Sigmoid colon (tissue), 7 donors: ENCODE data around the gene USB1. TPM values are rescaled to one million over a fixed set of nuclear protein-coding genes. Genes with fewer than 3 reads are reported as not detected.

ENCODE experiments used
- DNase-seq: peaks from one replicate; pipeline ENCODE4 v3.0.0-alpha.2; 2019
- H3K27ac ChIP-seq, 4 donors: fragments of 200-600 bp; sonication (generic); one replicate each; pipeline ENCODE4 v1.5.1; 2016 to 2019; ENCODE audit warnings: mild to moderate bottlenecking in 1 of 4
- H3K27me3 ChIP-seq, 3 donors: fragments of 200-600 bp; sonication (generic); one replicate each; pipeline ENCODE4 v1.5.1; 2019; ENCODE audit warnings: mild to moderate bottlenecking in 1 of 3
- H3K36me3 ChIP-seq, 4 donors: fragments of 200-600 bp; sonication (generic); one replicate each; pipeline ENCODE4 v1.5.1; 2016 to 2019
- H3K4me1 ChIP-seq, 4 donors: fragments of 200-600 bp; sonication (generic); one replicate each; pipeline ENCODE4 v1.5.1; 2017 to 2019
- H3K4me3 ChIP-seq, 4 donors: fragments of 200-600 bp; sonication (generic); one replicate each; pipeline ENCODE4 v1.5.1; 2017 to 2019; ENCODE audit warnings: mild to moderate bottlenecking in 2 of 4, moderate library complexity in 1 of 4
- H3K9me3 ChIP-seq, 4 donors: fragments of 200-600 bp in 3 of 4; sonication (generic) in 3 of 4; one replicate each; pipeline versions ENCODE4 v1.5.1 to v1.6.1; 2013 to 2019
- CTCF ChIP-seq, 4 experiments: fragments of 450-650 bp in 3 of 4; fragments of 200-600 bp in 1 of 4; IDR thresholded peaks; one replicate each; pipeline ENCODE4 v1.5.1; 2016 to 2019; ENCODE audit warnings: antibody characterized with exemption in 4 of 4, mild to moderate bottlenecking in 3 of 4, moderate library complexity in 2 of 4
- EP300 ChIP-seq, 4 donors: sonication (generic); formaldehyde crosslinking; IDR thresholded peaks; one replicate each; pipeline ENCODE4 v1.6.1; 2017; ENCODE audit warnings: antibody characterized with exemption in 4 of 4
- POLR2A ChIP-seq, 2 donors: fragments of 450-650 bp; IDR thresholded peaks; one replicate each; pipeline ENCODE4 v1.6.1; 2016; ENCODE audit warnings: antibody characterized with exemption in 2 of 2, mild to moderate bottlenecking in 2 of 2, moderate library complexity in 2 of 2
- POLR2AphosphoS5 ChIP-seq, 4 donors: sonication (generic); formaldehyde crosslinking; IDR thresholded peaks; one replicate each; pipeline ENCODE4 v1.6.1; 2017; ENCODE audit warnings: antibody characterized with exemption in 4 of 4
- WGBS, 2 donors: extraction: QIAGEN DNeasy Blood & Tissue Kit; methylation state at CpG; one replicate each; pipeline ENCODE4 v1.1.7; 2013; 5-methylcytosine and 5-hydroxymethylcytosine counted together
- intact Hi-C: fragments of 100-400 bp; cut with DNase I; formaldehyde crosslinking; loops from one replicate; pipeline ENCODE4 v1.15.1; 2023
- polyA plus RNA-seq, 3 donors: library from polyadenylated mRNA; stranded (reverse); fragments of 200-250 nt; gene quantifications; one replicate each; pipeline ENCODE4 v1.2.3, GENCODE V29; 2013
- total RNA-seq, 4 donors: library from RNA; depleted of rRNA; stranded (reverse); fragments of >200 nt; gene quantifications; one replicate each; pipeline ENCODE4 v1.1.0, GENCODE V29; 2016
- donor health status: healthy with polysubstance abuse.
- donor health status: Bipolar disorder and iron deficiency.
- donor health status: healthy.

USB1 gene
- total and polyA plus RNA-seq, 7 donors = 19.9 to 44.9 (median 36.6) TPM

- no peak for DNase-seq
- WGBS, 2 donors = 83 to 86% methylated on average over 8 of the region's 8 CpGs
- Histone ChIP-seq H3K4me1 (no peaks in the 10 kb centered on the region), H3K4me3 (no peak overlapping the region), H3K9me3 (no peaks in the 10 kb centered on the region), H3K36me3 (no peaks in the 10 kb centered on the region), H3K27ac (no peak overlapping the region), H3K27me3 (no peaks in the 10 kb centered on the region)
- intact Hi-C loops = no loop called here
- TF ChIP-seq CTCF (IDR thresholded peaks at IDR 0.05) = no peak
- TF ChIP-seq EP300 (IDR thresholded peaks at IDR 0.05) = no peak
- TF ChIP-seq POLR2AphosphoS5 (IDR thresholded peaks at IDR 0.05) = no peak
- TF ChIP-seq POLR2A (IDR thresholded peaks at IDR 0.05) = no peak
Observed at GRCh38 chr16:57956270-57956808, 44.9 kb upstream of the USB1 start.

DNA sequence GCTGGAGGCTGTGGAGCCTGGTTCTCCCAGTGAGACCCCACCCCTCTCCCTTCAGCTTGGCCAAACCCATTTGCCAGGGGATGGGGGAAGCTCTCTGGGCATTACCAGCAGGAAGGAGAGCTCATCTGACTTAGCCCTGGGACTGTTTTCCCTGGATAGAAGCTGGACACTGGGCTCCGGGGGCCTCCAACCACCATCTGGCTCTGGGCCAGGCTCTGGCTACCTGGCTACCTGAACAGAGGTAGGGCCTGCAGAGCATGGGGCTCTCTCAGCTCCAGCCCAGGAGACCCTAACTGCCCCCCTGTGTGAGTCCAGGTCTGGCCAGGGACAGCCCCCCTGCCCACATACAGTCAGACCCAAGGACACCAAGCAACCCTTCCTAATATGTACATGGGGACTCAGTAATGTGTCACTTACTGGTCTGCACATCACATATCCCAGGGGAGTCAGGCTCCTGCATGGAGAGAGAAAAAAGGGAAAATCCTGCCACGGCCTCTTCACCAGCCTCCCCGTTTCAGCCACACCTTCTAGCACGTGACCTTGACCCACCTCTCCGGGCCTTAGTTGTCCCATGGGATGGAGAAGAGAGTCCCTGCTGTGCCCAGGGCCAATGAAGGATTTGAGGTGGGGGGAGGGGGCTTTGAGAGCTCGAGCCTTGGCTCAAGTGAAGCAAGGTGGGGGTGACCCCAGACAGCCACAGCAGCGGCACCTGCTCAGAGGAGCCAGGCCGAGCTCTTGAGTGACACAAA, 44.1 kb upstream of the USB1 start:
- TF ChIP-seq CTCF (IDR thresholded peaks at IDR 0.05) (no peak), EP300 (IDR thresholded peaks at IDR 0.05) (no peak), POLR2AphosphoS5 (IDR thresholded peaks at IDR 0.05) (no peak), POLR2A (IDR thresholded peaks at IDR 0.05) (no peak)
- Histone ChIP-seq H3K27ac (no peak overlapping the region), H3K9me3 (no peaks in the 10 kb centered on the region), H3K4me1 (no peaks in the 10 kb centered on the region), H3K27me3 (no peaks in the 10 kb centered on the region), H3K36me3 (no peaks in the 10 kb centered on the region), H3K4me3 (no peak overlapping the region)
- intact Hi-C loops = no loop called here
- 61 to 85% methylated on average over 8 of the region's 8 CpGs for WGBS, 2 donors
- no peak for DNase-seq

DNA sequence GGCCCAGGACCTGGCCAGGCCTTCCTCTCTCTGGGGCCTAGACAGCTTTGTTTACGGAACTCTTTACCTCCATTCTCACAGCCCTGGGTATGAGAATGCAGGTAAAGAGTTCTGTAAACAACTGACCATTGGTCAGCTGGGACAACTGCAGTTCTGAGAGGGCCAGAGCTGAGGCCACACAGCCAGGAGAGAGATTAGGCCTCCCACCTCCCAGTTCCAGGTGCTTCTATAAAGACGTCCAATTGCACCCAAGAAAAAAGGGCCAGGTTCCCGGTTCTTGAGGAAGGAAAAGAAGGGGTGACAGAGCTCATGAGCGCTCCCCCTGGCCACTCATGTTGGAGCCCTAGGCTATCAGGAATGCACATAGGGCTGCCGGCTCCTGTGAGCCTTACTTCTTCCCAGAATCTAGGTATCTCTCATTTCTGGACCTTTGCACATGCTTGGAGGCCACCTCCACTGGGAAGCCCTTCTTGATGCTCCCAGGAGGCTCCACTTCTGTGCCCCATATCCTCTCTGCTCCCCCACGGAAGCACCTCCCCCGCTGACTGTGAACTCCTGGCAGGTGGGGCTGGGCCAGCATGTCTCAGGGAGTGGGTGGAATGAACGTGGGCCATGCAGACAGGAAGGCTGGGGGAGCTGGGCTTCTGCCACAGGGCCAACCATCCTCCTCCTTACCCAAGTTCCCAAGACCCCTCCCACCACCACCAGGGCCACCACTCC, 43.4 kb upstream of the USB1 start:
- DNase-seq = no peak
- intact Hi-C loops = no loop called here

DNA sequence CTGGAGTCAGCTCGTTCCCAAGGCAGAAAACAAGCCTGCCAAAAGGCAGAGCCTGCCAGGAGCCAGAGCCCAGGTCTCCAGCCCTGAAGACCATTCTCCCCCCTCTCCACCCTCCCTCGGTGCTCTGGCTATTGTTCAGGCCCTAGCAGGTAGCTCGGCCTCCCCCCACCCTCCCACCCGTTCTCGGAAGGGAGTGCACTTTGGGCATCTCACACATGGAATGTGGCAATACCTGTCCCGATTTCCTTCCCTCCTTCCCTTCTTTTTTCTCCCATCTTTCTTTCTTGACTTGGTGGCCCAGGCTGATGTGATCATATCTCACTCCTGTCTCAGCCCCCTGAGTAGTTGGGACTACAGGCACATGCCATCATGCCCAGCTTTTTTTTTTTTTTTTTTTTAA, 42.7 kb upstream of the USB1 start:
- DNase-seq = no peak
- Histone ChIP-seq H3K27ac (no peak overlapping the region), H3K27me3 (no peaks in the 10 kb centered on the region), H3K36me3 (no peaks in the 10 kb centered on the region), H3K9me3 (no peaks in the 10 kb centered on the region), H3K4me1 (no peaks in the 10 kb centered on the region), H3K4me3 (no peak overlapping the region)
- WGBS, 2 donors = 63 to 72% methylated on average over 6 of the region's 6 CpGs
- TF ChIP-seq POLR2AphosphoS5 (IDR thresholded peaks at IDR 0.05) = no peak
- no peak for TF ChIP-seq EP300 (IDR thresholded peaks at IDR 0.05)
- no peak for TF ChIP-seq CTCF (IDR thresholded peaks at IDR 0.05)
- no peak for TF ChIP-seq POLR2A (IDR thresholded peaks at IDR 0.05)
- intact Hi-C loops = no loop called here

More for the DNA sequence above, 43.4 kb upstream of the USB1 start:
- Histone ChIP-seq H3K36me3 (no peaks in the 10 kb centered on the region), H3K4me3 (no peak overlapping the region), H3K9me3 (no peaks in the 10 kb centered on the region), H3K27ac (no peak overlapping the region), H3K4me1 (no peaks in the 10 kb centered on the region), H3K27me3 (no peaks in the 10 kb centered on the region)
- TF ChIP-seq CTCF (IDR thresholded peaks at IDR 0.05) (no peak), POLR2AphosphoS5 (IDR thresholded peaks at IDR 0.05) (no peak), POLR2A (IDR thresholded peaks at IDR 0.05) (no peak), EP300 (IDR thresholded peaks at IDR 0.05) (no peak)
- 82 to 87% methylated on average over 8 of the region's 8 CpGs for WGBS, 2 donors
